ENCODE data around the gene ZNF500.

- TF ChIP-seq POLR2A (IDR thresholded peaks at IDR 0.05) (no peak), CTCF (IDR thresholded peaks at IDR 0.05) (no peak), POLR2AphosphoS5 (IDR thresholded peaks at IDR 0.05) (no peak)
These were observed 38.3 kb downstream of the ZNF500 start for GRCh38 chr16:4728676-4729075.
